K562 (cell line): ENCODE results near the gene PEAR1.

Source experiments
- MAX ChIP-seq: sonication (generic); formaldehyde crosslinking; IDR thresholded peaks from 2 replicates; pipeline ENCODE4 v1.9.0; 2022; ENCODE audit warnings: mild to moderate bottlenecking, missing genetic modification reagents
- SIN3A ChIP-seq, 2 experiments: fragments of 150-350 bp in 1 of 2; IDR thresholded peaks; 2 replicates each; pipeline ENCODE4 v1.6.1; 2011 to 2016; ENCODE audit warnings: borderline replicate concordance in 2 of 2, low read depth in 2 of 2, low read length in 2 of 2, mild to moderate bottlenecking in 2 of 2, moderate library complexity in 2 of 2; ENCODE audit not compliant: control insufficient read depth in 1 of 2
- SPI1 ChIP-seq: IDR thresholded peaks from 2 replicates; pipeline ENCODE4 v1.6.1; 2011; ENCODE audit warnings: low read depth, low read length, control low read depth, borderline replicate concordance
- ZNF707 ChIP-seq: fragments of 250-450 bp; sonication (Bioruptor Pico); conservative IDR thresholded peaks from 2 replicates; pipeline ENCODE4 v1.8.0; 2022; ENCODE audit warnings: inconsistent platforms, mild to moderate bottlenecking, moderate library complexity

DNA sequence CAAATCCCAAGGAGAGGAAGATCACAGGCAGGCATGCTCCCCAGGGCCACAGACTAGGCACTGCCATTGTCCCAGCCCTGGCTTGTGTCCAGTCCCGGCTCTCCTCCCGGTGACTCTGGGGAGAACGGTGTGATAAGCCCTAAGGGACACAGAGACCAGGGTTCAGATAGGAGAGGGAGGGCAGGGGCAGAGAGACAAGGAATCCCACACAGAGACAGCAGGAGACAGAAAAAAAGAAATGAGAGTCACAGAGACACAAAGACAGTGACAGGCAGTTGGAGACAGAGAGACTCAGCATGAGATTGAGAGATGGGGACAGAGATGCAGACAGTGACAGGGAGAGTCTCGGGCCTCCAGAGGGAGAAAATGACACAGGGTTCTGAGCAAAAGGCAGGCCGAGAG lies 35.0 kb upstream of the PEAR1 start:
- TF ChIP-seq ZNF707 (CRISPR knock-in tag): no peak
- TF ChIP-seq SPI1: no peak
- TF ChIP-seq SIN3A (IDR thresholded peaks at IDR 0.05; ENCODE audit: borderline replicate concordance in 2 of 2, control insufficient read depth in 1 of 2, low read depth in 2 of 2, low read length in 2 of 2): no peak
- TF ChIP-seq MAX: no peak
